H1 (cell line): ENCODE measurements around the gene SLC27A5.

Source experiments
- CREB1 ChIP-seq: IDR thresholded peaks from 2 replicates; pipeline ENCODE4 v1.6.1; 2012; ENCODE audit warnings: inconsistent platforms
- EP300 ChIP-seq, 2 experiments: IDR thresholded peaks; 1 replicate in 1 of 2; 2 replicates in 1 of 2; pipeline ENCODE4 v1.6.1; 2011 to 2012; ENCODE audit warnings: low read depth in 2 of 2, low read length in 2 of 2, mild to moderate bottlenecking in 2 of 2, borderline replicate concordance in 1 of 2, inconsistent platforms in 1 of 2, moderate library complexity in 1 of 2
- EZH2 ChIP-seq: fragments of 200-600 bp; sonication (generic); IDR thresholded peaks from 2 replicates; pipeline ENCODE4 v1.7.1; 2012; ENCODE audit warnings: low read depth, mild to moderate bottlenecking, moderate library complexity, low read length, inconsistent platforms; ENCODE audit not compliant: severe bottlenecking
- KDM1A ChIP-seq: fragments of 200-600, 300-600 bp; sonication (generic); IDR thresholded peaks from 2 replicates; pipeline ENCODE4 v1.7.1; 2016; ENCODE audit warnings: mild to moderate bottlenecking, low read length, borderline replicate concordance
- RAD21 ChIP-seq, 2 experiments: IDR thresholded peaks in 1 of 2; conservative IDR thresholded peaks in 1 of 2; 2 replicates each; pipeline ENCODE4 v1.6.1; 2011; ENCODE audit warnings: low read depth in 2 of 2, low read length in 2 of 2, improper control_type of control experiment in 1 of 2, inconsistent platforms in 1 of 2, mild to moderate bottlenecking in 1 of 2, moderate library complexity in 1 of 2
- SIRT6 ChIP-seq: IDR thresholded peaks from one replicate; pipeline ENCODE4 v1.7.1; 2012; ENCODE audit warnings: low read length, inconsistent platforms
- SP2 ChIP-seq: IDR thresholded peaks from 2 replicates; pipeline ENCODE4 v1.6.1; 2012; ENCODE audit warnings: mild to moderate bottlenecking, low read length, inconsistent platforms
- TAF1 ChIP-seq: IDR thresholded peaks from 2 replicates; pipeline ENCODE4 v1.6.1; 2011; ENCODE audit warnings: mild to moderate bottlenecking, low read depth, low read length

DNA sequence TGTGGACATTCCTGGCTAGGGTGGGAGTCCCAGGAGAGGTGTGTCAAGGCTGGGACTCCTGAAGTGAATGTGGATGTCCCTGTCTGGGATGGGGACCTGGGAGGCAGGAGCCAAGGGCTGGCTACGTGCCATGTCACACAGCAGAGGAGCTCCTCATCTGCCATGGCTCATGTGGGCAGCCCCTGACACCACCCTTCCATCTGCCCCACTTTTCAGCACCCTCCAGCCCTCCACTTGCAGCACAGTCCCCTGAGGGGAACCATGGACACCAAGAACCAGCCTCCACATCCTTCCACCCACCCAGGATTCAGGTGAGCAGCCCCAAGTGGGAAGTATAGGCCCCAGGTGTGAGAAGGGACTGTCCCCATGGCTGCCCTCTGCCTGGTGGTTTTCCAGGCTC is 33.9 kb downstream of the SLC27A5 start:
- TF ChIP-seq CREB1 (no peak), EP300 (IDR thresholded peaks at IDR 0.05; ENCODE audit: borderline replicate concordance in 1 of 2, low read depth in 2 of 2, low read length in 2 of 2) (no peak), TAF1 (no peak), KDM1A (no peak), EZH2 (no peak), SIRT6 (no peak), RAD21 (IDR thresholded peaks at IDR 0.05 in 1 of 2, conservative IDR thresholded peaks at IDR 0.05 in 1 of 2; ENCODE audit: low read depth in 2 of 2, low read length in 2 of 2) (no peak), SP2 (no peak)
